ENCODE data around the gene TMC2. TPM values are rescaled to one million over a fixed set of nuclear protein-coding genes. Genes with fewer than 3 reads are reported as not detected.

TMC2 gene
- polyA plus RNA-seq, 3 donors, result not detected

DNA sequence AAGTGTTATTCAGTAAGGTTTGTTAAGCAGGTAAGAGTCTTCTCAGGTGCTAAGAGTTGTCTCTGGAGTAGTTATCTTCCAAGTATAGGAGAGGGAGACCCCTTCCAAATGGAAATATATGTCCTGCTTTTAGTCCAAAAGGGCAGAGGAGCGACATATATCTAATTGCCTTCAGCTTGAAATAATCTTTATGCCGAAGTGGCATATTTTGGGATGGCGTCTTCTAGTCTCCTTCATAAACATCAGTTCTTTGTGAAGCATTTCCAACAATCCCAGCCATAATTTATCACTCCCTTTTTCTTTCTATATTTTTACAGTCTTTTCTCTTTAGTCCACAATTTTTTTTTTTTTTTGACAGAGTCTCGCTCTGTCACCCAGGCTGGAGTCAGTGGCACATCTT is 6.0 kb downstream of the TMC2 start:
- TF ChIP-seq CTCF (IDR thresholded peaks at IDR 0.05), result no peak
- Histone ChIP-seq H3K27ac (ENCODE audit: low read depth in 1 of 2, low read length in 2 of 2) (no peak overlapping the region), H3K4me1 (ENCODE audit: control insufficient read depth in 1 of 2, insufficient read depth in 2 of 2, low read length in 2 of 2) (no peaks in the 10 kb centered on the region), H3K79me2 (ENCODE audit: insufficient read depth, low read length) (no peaks in the 10 kb centered on the region), H3K27me3 (ENCODE audit: control insufficient read depth in 2 of 2, insufficient read depth in 2 of 2, low read length in 2 of 2) (peaks cover 10 to 23% of the 10 kb centered on the region in 2 donors), H3K36me3 (replicated peaks in 1 of 2; ENCODE audit: control insufficient read depth in 1 of 2, insufficient read depth in 2 of 2, low read length in 2 of 2) (no peaks in the 10 kb centered on the region), H3K4me3 (replicated peaks in 1 of 3; ENCODE audit: low read depth in 2 of 3, low read length in 3 of 3) (no peak overlapping the region), H2AFZ (ENCODE audit: insufficient read depth, low read depth, low read length, poor library complexity, severe bottlenecking) (no peak overlapping the region), H3K9ac (ENCODE audit: insufficient read depth, low read length, poor library complexity, severe bottlenecking) (no peak overlapping the region), H3K9me3 (replicated peaks in 1 of 2; ENCODE audit: control insufficient read depth in 1 of 2, insufficient read depth in 1 of 2, low read length in 2 of 2) (no peaks in the 10 kb centered on the region), H3K4me2 (replicated peaks; ENCODE audit: extremely low read depth, low read length, poor library complexity, severe bottlenecking) (no peak overlapping the region), H4K20me1 (ENCODE audit: insufficient read depth, low read length) (no peaks in the 10 kb centered on the region)
- DNase-seq, result no peak
- Mint-ChIP-seq H3K27ac (no peak overlapping the region), H3K27me3 (ENCODE audit: low read depth in 3 of 3) (peaks cover 17 to 35% (median 24%) of the 10 kb centered on the region in 3 donors), H3K4me3 (peak overlapping the region in 1 of 2 donors; percentile 7), H3K4me1 (peaks cover 4% of the 10 kb centered on the region), H3K9me3 (peaks cover 0 to 4% (median 2%) of the 10 kb centered on the region in 7 donors), H3K36me3 (no peaks in the 10 kb centered on the region)
- 97% methylated on average over 3 of the region's 4 CpGs for WGBS (ENCODE audit: insufficient coverage)
- intact Hi-C loops (cut with micrococcal nuclease), result no loop called here

DNA sequence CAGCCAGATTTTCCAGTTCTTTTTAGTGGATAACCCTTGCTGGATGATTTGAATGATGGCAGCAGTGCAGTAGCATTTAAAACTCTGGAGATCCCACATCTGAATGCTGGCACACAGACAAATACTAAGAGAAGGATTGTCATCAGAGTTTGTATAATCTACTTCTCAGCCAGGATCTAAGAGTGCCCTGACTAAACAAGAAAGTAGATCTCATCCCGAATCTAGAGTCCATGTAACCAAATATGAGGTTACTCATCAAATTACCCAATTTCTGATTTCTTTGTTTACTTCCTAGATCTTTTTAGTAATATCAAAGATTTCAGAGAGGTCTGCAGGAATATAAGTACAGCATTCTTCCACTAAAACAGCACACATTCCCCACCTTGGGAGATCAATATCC is 7.8 kb downstream of the TMC2 start:
- H3K9me3 ChIP-seq (replicated peaks in 1 of 2; ENCODE audit: control insufficient read depth in 1 of 2, insufficient read depth in 1 of 2, low read length in 2 of 2), result no peaks in the 10 kb centered on the region
- intact Hi-C loops (cut with micrococcal nuclease), result no loop called here
- H3K4me3 Mint-ChIP-seq, result peak overlapping the region in 1 of 2 donors; percentile 7
- H3K79me2 ChIP-seq (ENCODE audit: insufficient read depth, low read length), result no peaks in the 10 kb centered on the region
- H3K27ac ChIP-seq (ENCODE audit: low read depth in 1 of 2, low read length in 2 of 2), result no peak overlapping the region
- no peak overlapping the region for H2AFZ ChIP-seq (ENCODE audit: insufficient read depth, low read depth, low read length, poor library complexity, severe bottlenecking)
- no peak overlapping the region for H3K4me2 ChIP-seq (replicated peaks; ENCODE audit: extremely low read depth, low read length, poor library complexity, severe bottlenecking)
- peaks cover 12 to 27% of the 10 kb centered on the region in 2 donors for H3K27me3 ChIP-seq (ENCODE audit: control insufficient read depth in 2 of 2, insufficient read depth in 2 of 2, low read length in 2 of 2)
- no peak for DNase-seq
- H4K20me1 ChIP-seq (ENCODE audit: insufficient read depth, low read length), result no peaks in the 10 kb centered on the region
- H3K4me1 Mint-ChIP-seq, result peaks cover 4% of the 10 kb centered on the region
- TF ChIP-seq CTCF (IDR thresholded peaks at IDR 0.05), result no peak
- no CpG with 5 or more reads among the region's 1 CpG for WGBS (ENCODE audit: insufficient coverage)
- H3K9me3 Mint-ChIP-seq, result peaks cover 0 to 4% (median 2%) of the 10 kb centered on the region in 7 donors
- H3K4me3 ChIP-seq (replicated peaks in 1 of 3; ENCODE audit: low read depth in 2 of 3, low read length in 3 of 3), result no peak overlapping the region
- H3K27ac Mint-ChIP-seq, result no peak overlapping the region
- no peaks in the 10 kb centered on the region for H3K36me3 ChIP-seq (replicated peaks in 1 of 2; ENCODE audit: control insufficient read depth in 1 of 2, insufficient read depth in 2 of 2, low read length in 2 of 2)
- no peaks in the 10 kb centered on the region for H3K36me3 Mint-ChIP-seq
- H3K9ac ChIP-seq (ENCODE audit: insufficient read depth, low read length, poor library complexity, severe bottlenecking), result no peak overlapping the region
- H3K4me1 ChIP-seq (ENCODE audit: control insufficient read depth in 1 of 2, insufficient read depth in 2 of 2, low read length in 2 of 2), result no peaks in the 10 kb centered on the region
- H3K27me3 Mint-ChIP-seq (ENCODE audit: low read depth in 3 of 3), result peaks cover 19 to 34% (median 21%) of the 10 kb centered on the region in 3 donors
